Mesenchymal stem cell (in vitro differentiated cells and primary cell): ENCODE data around the gene TUBA3D. TPM values are rescaled to one million over a fixed set of nuclear protein-coding genes. Genes with fewer than 3 reads are reported as not detected.
"Not testable (repeated sequence)": the region's sequence is repeated elsewhere in the genome, so short reads cannot be mapped to it uniquely, and the experiment has no call there.

Experiments used
- DNase-seq: peaks from one replicate; pipeline ENCODE4 v3.0.0-alpha.2; 2013
- H2AFZ ChIP-seq: one replicate; pipeline ENCODE4 v1.6.1; 2013; ENCODE audit warnings: low read depth, mild to moderate bottlenecking, control low read depth, inconsistent platforms, low read length, moderate library complexity
- H2AK5ac ChIP-seq: 2 replicates; pipeline ENCODE4 v1.6.1; 2013; ENCODE audit warnings: low read length, moderate library complexity, mild to moderate bottlenecking, inconsistent platforms; ENCODE audit not compliant: severe bottlenecking
- H2BK120ac ChIP-seq: one replicate; pipeline ENCODE4 v1.6.1; 2013; ENCODE audit warnings: low read depth, mild to moderate bottlenecking, inconsistent platforms, low read length, moderate library complexity
- H2BK12ac ChIP-seq, 2 experiments: one replicate each; pipeline ENCODE4 v1.6.1; 2013; ENCODE audit warnings: inconsistent platforms in 2 of 2, low read length in 2 of 2, mild to moderate bottlenecking in 2 of 2, moderate library complexity in 2 of 2, control low read depth in 1 of 2
- H2BK15ac ChIP-seq: one replicate; pipeline ENCODE4 v1.6.1; 2013; ENCODE audit warnings: mild to moderate bottlenecking, low read depth, inconsistent platforms; ENCODE audit not compliant: poor library complexity, severe bottlenecking
- H2BK5ac ChIP-seq: 2 replicates; pipeline ENCODE4 v1.6.1; 2013; ENCODE audit warnings: low read depth, mild to moderate bottlenecking, low read length, control low read depth, inconsistent platforms; ENCODE audit not compliant: poor library complexity, severe bottlenecking
- H3K14ac ChIP-seq, 2 experiments: one replicate each; pipeline ENCODE4 v1.6.1; 2013; ENCODE audit warnings: inconsistent platforms in 2 of 2, low read length in 2 of 2, control low read depth in 1 of 2, mild to moderate bottlenecking in 1 of 2, moderate library complexity in 1 of 2
- H3K18ac ChIP-seq, 2 experiments: one replicate each; pipeline ENCODE4 v1.6.1; 2013; ENCODE audit warnings: inconsistent platforms in 2 of 2, low read length in 2 of 2, control low read depth in 1 of 2, low read depth in 1 of 2, mild to moderate bottlenecking in 1 of 2
- H3K23ac ChIP-seq, 2 experiments: one replicate each; pipeline ENCODE4 v1.6.1; 2013; ENCODE audit warnings: inconsistent platforms in 2 of 2, low read length in 2 of 2, mild to moderate bottlenecking in 2 of 2, moderate library complexity in 2 of 2, control low read depth in 1 of 2
- H3K27ac ChIP-seq: 2 replicates; pipeline ENCODE4 v1.5.1; 2013; ENCODE audit warnings: mild to moderate bottlenecking, moderate library complexity, low read length, control low read depth, inconsistent platforms; ENCODE audit not compliant: poor library complexity, severe bottlenecking
- H3K27me3 ChIP-seq, 2 experiments: 2 replicates each; pipeline versions ENCODE4 v1.6.1 to v1.7.0; 2013; ENCODE audit warnings: low read length in 2 of 2, mild to moderate bottlenecking in 2 of 2, moderate library complexity in 2 of 2, control low read depth in 1 of 2, inconsistent platforms in 1 of 2; ENCODE audit not compliant: control insufficient read depth in 1 of 2, insufficient read depth in 1 of 2
- H3K36me3 ChIP-seq, 2 experiments: 2 replicates each; pipeline versions ENCODE4 v1.6.1 to v1.7.0; 2013; ENCODE audit warnings: low read length in 2 of 2, control low read depth in 1 of 2, inconsistent platforms in 1 of 2, low read depth in 1 of 2, mild to moderate bottlenecking in 1 of 2; ENCODE audit not compliant: insufficient read depth in 2 of 2, control insufficient read depth in 1 of 2
- H3K4ac ChIP-seq, 2 experiments: one replicate each; pipeline ENCODE4 v1.6.1; 2013; ENCODE audit warnings: inconsistent platforms in 2 of 2, low read length in 2 of 2, mild to moderate bottlenecking in 2 of 2, moderate library complexity in 2 of 2, control low read depth in 1 of 2, low read depth in 1 of 2
- H3K4me1 ChIP-seq: 2 replicates; pipeline ENCODE4 v1.6.1; 2013; ENCODE audit warnings: low read depth, low read length, control low read depth; ENCODE audit not compliant: control insufficient read depth, insufficient read depth
- H3K4me2 ChIP-seq: 2 replicates; pipeline ENCODE4 v1.6.1; 2013; ENCODE audit warnings: low read length, mild to moderate bottlenecking, inconsistent platforms; ENCODE audit not compliant: poor library complexity, severe bottlenecking
- H3K4me3 ChIP-seq, 2 experiments: 2 replicates each; pipeline versions ENCODE4 v1.5.1 to v1.7.0; 2013; ENCODE audit warnings: low read length in 2 of 2, mild to moderate bottlenecking in 2 of 2, control low read depth in 1 of 2, low read depth in 1 of 2; ENCODE audit not compliant: insufficient read depth in 1 of 2
- H3K79me1 ChIP-seq: replicated peaks from 2 replicates; pipeline ENCODE4 v1.6.1; 2013; ENCODE audit warnings: mild to moderate bottlenecking, control low read depth, low read length, inconsistent platforms; ENCODE audit not compliant: poor library complexity, severe bottlenecking
- H3K9ac ChIP-seq: 2 replicates; pipeline ENCODE4 v1.7.0; 2013; ENCODE audit warnings: mild to moderate bottlenecking, low read length, moderate library complexity
- H3K9me3 ChIP-seq: 2 replicates; pipeline ENCODE4 v1.7.0; 2013; ENCODE audit warnings: mild to moderate bottlenecking, low read length; ENCODE audit not compliant: control insufficient read depth
- H4K8ac ChIP-seq: one replicate; pipeline ENCODE4 v1.6.1; 2013; ENCODE audit warnings: inconsistent platforms, mild to moderate bottlenecking, low read length, moderate library complexity
- H4K91ac ChIP-seq: one replicate; pipeline ENCODE4 v1.6.1; 2013; ENCODE audit warnings: mild to moderate bottlenecking, low read length, inconsistent platforms
- WGBS: methylation state at CpG from one replicate; pipeline ENCODE4 v1.1.7; 2013; ENCODE audit warnings: mixed read lengths; 5-methylcytosine and 5-hydroxymethylcytosine counted together
- polyA plus RNA-seq, 2 experiments: library from polyadenylated mRNA; stranded (reverse); fragments of 200-250 nt; gene quantifications; one replicate each; pipeline ENCODE4 v1.2.3, GENCODE V29; 2013

Gene TUBA3D
- polyA plus RNA-seq (2013, experiment 1 of 2) = not detected
- polyA plus RNA-seq (2013, experiment 2 of 2) = not detected

- Histone ChIP-seq H3K4me3 (no peak within 1 kb of the TSS), H3K9me3 (no peaks in the 10 kb centered on the region), H2BK5ac (no peak within 1 kb of the TSS), H3K14ac (no peak within 1 kb of the TSS), H2BK120ac (no peak within 1 kb of the TSS), H3K79me1 (peaks cover 13% of the 10 kb centered on the region), H2AFZ (no peak within 1 kb of the TSS), H3K4ac (no peak within 1 kb of the TSS), H2BK12ac (no peak within 1 kb of the TSS), H3K23ac (no peak within 1 kb of the TSS), H3K4me2 (no peak within 1 kb of the TSS), H4K91ac (peak within 1 kb of the TSS; percentile 27), H4K8ac (no peak within 1 kb of the TSS), H3K18ac (no peak within 1 kb of the TSS), H2BK15ac (no peak within 1 kb of the TSS), H3K27ac (no peak within 1 kb of the TSS), H3K36me3 (peaks cover 0 to 17% of the 10 kb centered on the region in 2 experiments), H3K9ac (no peak within 1 kb of the TSS), H2AK5ac (no peak within 1 kb of the TSS), H3K4me1 (peaks cover 2% of the 10 kb centered on the region), H3K27me3 (no peaks in the 10 kb centered on the region)
- DNase-seq = no peak
- 99% methylated on average over 27 of the region's 27 CpGs for WGBS
Measured at GRCh38 chr2:131475831-131476230, at the start of gene TUBA3D. Gene TUBA3D, plus strand, starts transcription at chr2:131476119. Its CDS starts 81 bp downstream, at chr2:131476200.

DNA sequence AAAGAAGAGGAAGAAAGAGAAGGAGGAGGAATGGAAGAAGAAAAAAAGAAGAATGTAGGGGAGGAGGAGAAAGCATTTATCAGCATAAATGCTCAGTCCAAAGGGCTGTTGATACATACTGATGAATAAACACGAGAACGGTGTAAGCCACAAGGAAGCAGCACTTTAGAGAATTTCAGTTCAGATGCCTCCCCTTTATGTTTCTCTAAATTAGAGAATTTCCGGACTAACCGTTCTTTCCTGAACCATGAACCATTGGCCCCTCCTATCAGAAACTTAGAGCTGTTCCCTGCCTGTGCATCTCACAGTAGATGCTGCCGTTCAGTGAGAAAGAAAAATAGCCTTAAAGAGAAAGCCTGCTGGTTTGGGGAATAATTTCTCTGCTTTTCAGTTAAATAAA is 49.2 kb upstream of the TUBA3D start:
- no peak overlapping the region for H2BK5ac ChIP-seq
- peaks cover 2% of the 10 kb centered on the region for H3K4me1 ChIP-seq
- H3K4me3 ChIP-seq = no peak overlapping the region
- no peak overlapping the region for H3K4me2 ChIP-seq
- H3K14ac ChIP-seq = no peak overlapping the region
- DNase-seq = no peak
- H4K8ac ChIP-seq = no peak overlapping the region
- H3K23ac ChIP-seq = no peak overlapping the region
- peaks cover 49 to 64% of the 10 kb centered on the region in 2 experiments for H3K27me3 ChIP-seq
- WGBS = 94% methylated on average over 4 of the region's 5 CpGs
- H2BK15ac ChIP-seq = no peak overlapping the region
- H2BK120ac ChIP-seq = no peak overlapping the region
- H3K4ac ChIP-seq = no peak overlapping the region
- H3K36me3 ChIP-seq = no peaks in the 10 kb centered on the region
- no peak overlapping the region for H2BK12ac ChIP-seq
- H3K9ac ChIP-seq = no peak overlapping the region
- H3K79me1 ChIP-seq = no peaks in the 10 kb centered on the region
- no peak overlapping the region for H2AK5ac ChIP-seq
- H3K9me3 ChIP-seq = no peaks in the 10 kb centered on the region
- no peak overlapping the region for H2AFZ ChIP-seq
- H4K91ac ChIP-seq = no peak overlapping the region
- no peak overlapping the region for H3K18ac ChIP-seq
- no peak overlapping the region for H3K27ac ChIP-seq

- Histone ChIP-seq H4K91ac (no peak overlapping the region), H3K18ac (no peak overlapping the region), H3K4me1 (no peaks in the 10 kb centered on the region), H2BK5ac (no peak overlapping the region), H3K4me3 (no peak overlapping the region), H3K9me3 (no peaks in the 10 kb centered on the region), H3K27me3 (peaks cover 32 to 46% of the 10 kb centered on the region in 2 experiments), H3K4me2 (no peak overlapping the region), H2BK15ac (no peak overlapping the region), H4K8ac (no peak overlapping the region), H3K4ac (no peak overlapping the region), H2BK120ac (no peak overlapping the region), H3K79me1 (no peaks in the 10 kb centered on the region), H3K27ac (no peak overlapping the region), H3K9ac (no peak overlapping the region), H2AK5ac (no peak overlapping the region), H2BK12ac (no peak overlapping the region), H3K36me3 (no peaks in the 10 kb centered on the region), H3K23ac (no peak overlapping the region), H3K14ac (no peak overlapping the region), H2AFZ (no peak overlapping the region)
- no peak for DNase-seq
- WGBS = 60% methylated on average over 5 of the region's 6 CpGs
Measured at GRCh38 chr2:131431336-131431735, 44.6 kb upstream of the TUBA3D start.

GRCh38 chr2:131440742-131441468 is 35.0 kb upstream of the TUBA3D start:
- 84% methylated on average over 7 of the region's 7 CpGs for WGBS

More at GRCh38 chr2:131440742-131441468, 35.0 kb upstream of the TUBA3D start:
- not testable (repeated sequence) for H3K9me3 ChIP-seq, H4K8ac ChIP-seq, H2BK5ac ChIP-seq, H3K27ac ChIP-seq, DNase-seq, H2BK12ac ChIP-seq, H3K4me1 ChIP-seq, H2BK120ac ChIP-seq, H3K4me3 ChIP-seq, H2AFZ ChIP-seq, H3K23ac ChIP-seq, H3K14ac ChIP-seq, H3K27me3 ChIP-seq, H2AK5ac ChIP-seq, H3K36me3 ChIP-seq, H3K79me1 ChIP-seq, H2BK15ac ChIP-seq, H3K4me2 ChIP-seq, H3K18ac ChIP-seq, H4K91ac ChIP-seq, H3K9ac ChIP-seq, H3K4ac ChIP-seq
